Measurements from ENCODE around the gene GNAZ. TPM values are rescaled to one million over a fixed set of nuclear protein-coding genes. Genes with fewer than 3 reads are reported as not detected.

The GNAZ gene
- total RNA-seq, 2 experiments from 2014 or later = 0.21 to 0.26 TPM

GRCh38 chr22:23121000-23121421, 50.7 kb downstream of the GNAZ start:
- ChIA-PET POLR2A (interaction anchor here (1.5 kb wide), 1 partner anchor 13 kb away, joined by 3 read pairs; no protein-coding TSS in a partner anchor), CTCF (interaction anchor here (3.8 kb wide), 1 partner anchor 161 kb away, joined by 32 read pairs; no protein-coding TSS in a partner anchor)
- H3K9me3 Mint-ChIP-seq (ENCODE audit: insufficient read depth) = no peaks in the 10 kb centered on the region
- H3K27me3 Mint-ChIP-seq (ENCODE audit: low read depth) = no peaks in the 10 kb centered on the region
- ATAC-seq (no peak), DNase-seq (no peak)
- no peaks in the 10 kb centered on the region for H3K36me3 Mint-ChIP-seq (ENCODE audit: low read depth)
- no peak overlapping the region for H3K4me3 Mint-ChIP-seq
- H3K4me1 Mint-ChIP-seq (ENCODE audit: low read depth) = peaks cover 16% of the 10 kb centered on the region
- no peak overlapping the region for H3K27ac Mint-ChIP-seq

GRCh38 chr22:23121424-23121823, 51.1 kb downstream of the GNAZ start:
- CTCF ChIA-PET = interaction anchor here (1.1 to 3.8 kb wide), 2 partner anchors 16 to 162 kb away, joined by 3 to 32 read pairs; no protein-coding TSS in a partner anchor
- no peaks in the 10 kb centered on the region for H3K27me3 Mint-ChIP-seq (ENCODE audit: low read depth)
- no peak for ATAC-seq
- H3K4me3 Mint-ChIP-seq = no peak overlapping the region
- H3K9me3 Mint-ChIP-seq (ENCODE audit: insufficient read depth) = no peaks in the 10 kb centered on the region
- no peak overlapping the region for H3K27ac Mint-ChIP-seq
- POLR2A ChIA-PET = interaction anchor here (1.5 kb wide), 1 partner anchor 13 kb away, joined by 3 read pairs; no protein-coding TSS in a partner anchor
- no peak for DNase-seq
- H3K4me1 Mint-ChIP-seq (ENCODE audit: low read depth) = peaks cover 16% of the 10 kb centered on the region
- H3K36me3 Mint-ChIP-seq (ENCODE audit: low read depth) = no peaks in the 10 kb centered on the region

GRCh38 chr22:23122216-23122957, 52.1 kb downstream of the GNAZ start:
- ChIA-PET CTCF (interaction anchor here (1.1 to 7.0 kb wide), 4 partner anchors 16 to 238 kb away, joined by 3 to 146 read pairs (median 18); no protein-coding TSS in a partner anchor), POLR2A (interaction anchor here (1.5 kb wide), 1 partner anchor 14 kb away, joined by 3 read pairs; no protein-coding TSS in a partner anchor)
- Mint-ChIP-seq H3K36me3 (ENCODE audit: low read depth) (no peaks in the 10 kb centered on the region), H3K27ac (no peak overlapping the region), H3K4me3 (no peak overlapping the region), H3K9me3 (ENCODE audit: insufficient read depth) (no peaks in the 10 kb centered on the region), H3K4me1 (ENCODE audit: low read depth) (peaks cover 16% of the 10 kb centered on the region), H3K27me3 (ENCODE audit: low read depth) (no peaks in the 10 kb centered on the region)
- DNase-seq (no peak), ATAC-seq (no peak)

GRCh38 chr22:23122992-23123803, 52.9 kb downstream of the GNAZ start:
- Mint-ChIP-seq H3K36me3 (ENCODE audit: low read depth) (no peaks in the 10 kb centered on the region), H3K4me3 (no peak overlapping the region), H3K27ac (peak overlapping the region; percentile 26), H3K27me3 (ENCODE audit: low read depth) (no peaks in the 10 kb centered on the region), H3K4me1 (ENCODE audit: low read depth) (peaks cover 16% of the 10 kb centered on the region), H3K9me3 (ENCODE audit: insufficient read depth) (no peaks in the 10 kb centered on the region)
- ATAC-seq (no peak), DNase-seq (no peak)
- ChIA-PET POLR2A (no interaction called here), CTCF (interaction anchor here (1.4 to 7.0 kb wide), 2 partner anchors 165 to 239 kb away, joined by 3 to 146 read pairs; no protein-coding TSS in a partner anchor)

- no peak for DNase-seq
- POLR2A ChIA-PET = no interaction called here
- H3K36me3 Mint-ChIP-seq (ENCODE audit: low read depth) = no peaks in the 10 kb centered on the region
Measured at GRCh38 chr22:23123804-23124254, 53.5 kb downstream of the GNAZ start.

GRCh38 chr22:23124611-23125511, 54.5 kb downstream of the GNAZ start:
- H3K27ac Mint-ChIP-seq = no peak overlapping the region
- H3K27me3 Mint-ChIP-seq (ENCODE audit: low read depth) = no peaks in the 10 kb centered on the region
- H3K4me1 Mint-ChIP-seq (ENCODE audit: low read depth) = peaks cover 10% of the 10 kb centered on the region
- no peaks in the 10 kb centered on the region for H3K9me3 Mint-ChIP-seq (ENCODE audit: insufficient read depth)
- H3K4me3 Mint-ChIP-seq = no peak overlapping the region
- ChIA-PET CTCF (interaction anchor here (0.9 to 7.0 kb wide), 2 partner anchors 167 to 261 kb away, joined by 3 to 146 read pairs; no protein-coding TSS in a partner anchor), POLR2A (no interaction called here)
- H3K36me3 Mint-ChIP-seq (ENCODE audit: low read depth) = no peaks in the 10 kb centered on the region
- DNase-seq (no peak), ATAC-seq (no peak)

More at GRCh38 chr22:23123804-23124254, 53.5 kb downstream of the GNAZ start:
- CTCF ChIA-PET = interaction anchor here (7.0 kb wide), 1 partner anchor 166 kb away, joined by 146 read pairs; no protein-coding TSS in a partner anchor
- peaks cover 20% of the 10 kb centered on the region for H3K4me1 Mint-ChIP-seq (ENCODE audit: low read depth)
- H3K9me3 Mint-ChIP-seq (ENCODE audit: insufficient read depth) = no peaks in the 10 kb centered on the region
- H3K27me3 Mint-ChIP-seq (ENCODE audit: low read depth) = no peaks in the 10 kb centered on the region
- no peak for ATAC-seq
- no peak overlapping the region for H3K27ac Mint-ChIP-seq
- no peak overlapping the region for H3K4me3 Mint-ChIP-seq

- H3K9me3 Mint-ChIP-seq (ENCODE audit: insufficient read depth) = no peaks in the 10 kb centered on the region
- no peaks in the 10 kb centered on the region for H3K27me3 Mint-ChIP-seq (ENCODE audit: low read depth)
- POLR2A ChIA-PET = no interaction called here
- no peaks in the 10 kb centered on the region for H3K36me3 Mint-ChIP-seq (ENCODE audit: low read depth)
- H3K4me1 Mint-ChIP-seq (ENCODE audit: low read depth) = peaks cover 5% of the 10 kb centered on the region
- H3K4me3 Mint-ChIP-seq = no peak overlapping the region
- H3K27ac Mint-ChIP-seq = no peak overlapping the region
- no peak for ATAC-seq
- CTCF ChIA-PET = interaction anchor here (7.0 kb wide), 1 partner anchor 168 kb away, joined by 146 read pairs; no protein-coding TSS in a partner anchor
- DNase-seq = no peak
Measured at GRCh38 chr22:23125512-23126103, 55.3 kb downstream of the GNAZ start.

GRCh38 chr22:23126165-23127054, 56.1 kb downstream of the GNAZ start:
- ATAC-seq (no peak), DNase-seq (no peak)
- H3K4me3 Mint-ChIP-seq = no peak overlapping the region
- peaks cover 4% of the 10 kb centered on the region for H3K4me1 Mint-ChIP-seq (ENCODE audit: low read depth)
- H3K9me3 Mint-ChIP-seq (ENCODE audit: insufficient read depth) = no peaks in the 10 kb centered on the region
- no peaks in the 10 kb centered on the region for H3K36me3 Mint-ChIP-seq (ENCODE audit: low read depth)
- ChIA-PET CTCF (interaction anchor here (2.1 to 7.0 kb wide), 2 partner anchors 8 to 168 kb away, joined by 11 to 146 read pairs; no protein-coding TSS in a partner anchor), POLR2A (no interaction called here)
- no peak overlapping the region for H3K27ac Mint-ChIP-seq
- H3K27me3 Mint-ChIP-seq (ENCODE audit: low read depth) = no peaks in the 10 kb centered on the region

GRCh38 chr22:23127055-23127756, 56.9 kb downstream of the GNAZ start:
- ChIA-PET POLR2A (no interaction called here), CTCF (interaction anchor here (0.9 to 7.0 kb wide), 6 partner anchors 9 to 374 kb away, joined by 3 to 146 read pairs (median 8); no protein-coding TSS in a partner anchor)
- DNase-seq (no peak), ATAC-seq (no peak)
- Mint-ChIP-seq H3K4me1 (ENCODE audit: low read depth) (peaks cover 4% of the 10 kb centered on the region), H3K27me3 (ENCODE audit: low read depth) (no peaks in the 10 kb centered on the region), H3K4me3 (no peak overlapping the region), H3K36me3 (ENCODE audit: low read depth) (no peaks in the 10 kb centered on the region), H3K27ac (no peak overlapping the region), H3K9me3 (ENCODE audit: insufficient read depth) (no peaks in the 10 kb centered on the region)

Measured in activated CD8-positive, alpha-beta T cell treated with anti-CD3 and anti-CD28 coated beads, Interleukin-2, amount 10 ng/mL, durations not matched to agents 7 days and 5 days (primary cell).